GM12878 (cell line): ENCODE data around the gene PISD. TPM values are rescaled to one million over a fixed set of nuclear protein-coding genes. Genes with fewer than 3 reads are reported as not detected.

Experiments used
- ATAC-seq: fragments of 200-7000 bp; cut with Tn5 transposase; 3 replicates; pipeline ENCODE4 v1.9.1; 2020; ENCODE audit warnings: mild to moderate bottlenecking, moderate library complexity
- BruUV-seq: library from RNA; stranded (reverse); fragments of 400-500 nt; replicated peaks from 2 replicates; lab custom pipeline; 2021; lab: Mats Ljungman, UMichigan
- CTCF ChIA-PET: fragments of 300-600 bp; sonication (Branson Sonifier 250); formaldehyde crosslinking; extraction: SDS; loops from one replicate; lab custom pipeline; 2021; ENCODE audit warnings: inconsistent platforms; lab: Yijun Ruan, JAX
- POLR2A ChIA-PET: fragments of 350-600 bp; formaldehyde crosslinking; extraction: SDS; loops from one replicate; lab custom pipeline; 2021; ENCODE audit warnings: inconsistent platforms; lab: Charles Lee
- RAD21 ChIA-PET: fragments of 300-600 bp; sonication (Branson Sonifier 250); formaldehyde crosslinking; loops from one replicate; lab custom pipeline; 2023; ENCODE audit warnings: antibody characterized with exemption; ENCODE audit not compliant: unreplicated experiment; lab: Charles Lee
- SMC1A ChIA-PET: fragments of 300-600 bp; sonication (Branson Sonifier 250); formaldehyde crosslinking; loops from one replicate; lab custom pipeline; 2023; ENCODE audit not compliant: unreplicated experiment, uncharacterized antibody; lab: Charles Lee
- DNase-seq: peaks from one replicate; pipeline ENCODE4 v3.0.0-alpha.2; 2011; ENCODE audit warnings: low read depth, low spot score
- FAIRE-seq: peaks from 3 replicates; lab custom pipeline; 2011; peaks lifted over from hg19 to GRCh38; lab: Jason Lieb, UNC
- H2AFZ ChIP-seq: 2 replicates; pipeline ENCODE4 v1.6.0; 2011; ENCODE audit warnings: low read depth, low read length, control low read depth; ENCODE audit not compliant: control insufficient read depth
- H3K27ac ChIP-seq: 2 replicates; pipeline ENCODE4 v1.5.1; 2011; ENCODE audit warnings: control low read depth; ENCODE audit not compliant: control insufficient read depth, insufficient read depth
- H3K27me3 ChIP-seq, 2 experiments: replicated peaks in 1 of 2; 2 replicates each; pipeline versions ENCODE4 v1.6.0 to v1.6.1; 2011; ENCODE audit warnings: low read length in 1 of 2; ENCODE audit not compliant: control insufficient read depth in 2 of 2, insufficient read depth in 2 of 2
- H3K36me3 ChIP-seq, 2 experiments: 2 replicates each; pipeline ENCODE4 v1.5.1; 2011; ENCODE audit warnings: low read length in 1 of 2; ENCODE audit not compliant: control insufficient read depth in 2 of 2, insufficient read depth in 2 of 2
- H3K4me1 ChIP-seq: 2 replicates; pipeline ENCODE4 v1.6.1; 2011; ENCODE audit warnings: mild to moderate bottlenecking, low read length, moderate library complexity, mixed read lengths; ENCODE audit not compliant: control insufficient read depth, insufficient read depth
- H3K4me2 ChIP-seq: 2 replicates; pipeline ENCODE4 v1.6.0; 2011; ENCODE audit warnings: control low read depth; ENCODE audit not compliant: control insufficient read depth, insufficient read depth
- H3K4me3 ChIP-seq: fragments of 200-600 bp; sonication (generic); 2 replicates; pipeline ENCODE4 v1.5.1; 2016
- H3K79me2 ChIP-seq: 2 replicates; pipeline ENCODE4 v1.6.0; 2011; ENCODE audit warnings: low read length; ENCODE audit not compliant: control insufficient read depth, insufficient read depth
- H3K9ac ChIP-seq: 2 replicates; pipeline ENCODE4 v1.8.0; 2011; ENCODE audit warnings: low read length, control low read depth, mixed read lengths; ENCODE audit not compliant: control insufficient read depth, insufficient read depth
- H3K9me3 ChIP-seq: replicated peaks from 3 replicates; pipeline ENCODE4 v1.5.1; 2011; ENCODE audit warnings: mild to moderate bottlenecking, low read length; ENCODE audit not compliant: control insufficient read depth, insufficient read depth
- H4K20me1 ChIP-seq: 2 replicates; pipeline ENCODE4 v1.6.0; 2011; ENCODE audit not compliant: control insufficient read depth, insufficient read depth
- ASH2L ChIP-seq: fragments of 300-600, 200-600 bp; sonication (generic); IDR thresholded peaks from 2 replicates; pipeline ENCODE4 v1.6.1; 2017; ENCODE audit warnings: low read depth, mild to moderate bottlenecking, borderline replicate concordance
- BMI1 ChIP-seq: fragments of 450-650 bp; IDR thresholded peaks from 2 replicates; pipeline ENCODE4 v1.6.1; 2016; ENCODE audit warnings: mild to moderate bottlenecking, moderate library complexity, borderline replicate concordance
- CEBPZ ChIP-seq: fragments of 150-350 bp; IDR thresholded peaks from 2 replicates; pipeline ENCODE4 v1.6.1; 2016; ENCODE audit warnings: low read depth, low read length
- EP300 ChIP-seq, 2 experiments: fragments of 150-350 bp in 1 of 2; IDR thresholded peaks; 2 replicates each; pipeline ENCODE4 v1.6.1; 2011 to 2012; ENCODE audit warnings: low read depth in 2 of 2, low read length in 2 of 2, borderline replicate concordance in 1 of 2, improper control_type of control experiment in 1 of 2, inconsistent platforms in 1 of 2; ENCODE audit not compliant: control insufficient read depth in 1 of 2
- LARP7 ChIP-seq: fragments of 450-650 bp; IDR thresholded peaks from 2 replicates; pipeline ENCODE4 v1.6.1; 2017; ENCODE audit warnings: mild to moderate bottlenecking
- MTA3 ChIP-seq: IDR thresholded peaks from 2 replicates; pipeline ENCODE4 v1.6.1; 2012; ENCODE audit warnings: low read length, inconsistent platforms, borderline replicate concordance
- RCOR1 ChIP-seq: conservative IDR thresholded peaks from 2 replicates; pipeline ENCODE4 v1.6.1; 2012; ENCODE audit warnings: low read depth, low read length, improper control_type of control experiment
- RELB ChIP-seq: fragments of 450-650 bp; IDR thresholded peaks from 2 replicates; pipeline ENCODE4 v1.6.1; 2017; ENCODE audit warnings: low read depth, mild to moderate bottlenecking, moderate library complexity
- SP1 ChIP-seq: IDR thresholded peaks from one replicate; pipeline ENCODE4 v1.6.1; 2011; ENCODE audit warnings: low read depth, low read length
- SREBF2 ChIP-seq: IDR thresholded peaks from 2 replicates; pipeline ENCODE4 v1.6.1; 2012; ENCODE audit warnings: mild to moderate bottlenecking, low read length
- TCF12 ChIP-seq: IDR thresholded peaks from 2 replicates; pipeline ENCODE4 v1.6.1; 2011; ENCODE audit warnings: low read depth, mild to moderate bottlenecking, low read length
- WGBS: methylation state at CpG from one replicate; pipeline ENCODE4 v1.1.6; 2016; ENCODE audit warnings: low lambda C conversion rate; ENCODE audit not compliant: insufficient replicate concordance, insufficient coverage; ENCODE audit errors: missing lambda C conversion rate; 5-methylcytosine and 5-hydroxymethylcytosine counted together
- in situ Hi-C: fragments of 300-500 bp; cut with MboI; formaldehyde crosslinking; loops from 9 replicates; pipeline ENCODE4 v1.14.3; 2018; ENCODE audit warnings: mixed read lengths
- intact Hi-C: fragments of 100-400 bp; cut with micrococcal nuclease; formaldehyde crosslinking; loops from one replicate; pipeline ENCODE4 v1.14.2; 2022; ENCODE audit not compliant: unreplicated experiment
- polyA plus RNA-seq, 11 experiments: library from polyadenylated mRNA; depleted of rRNA in 4 of 11; unstranded in 6 of 11; stranded (reverse) in 5 of 11; fragments of >200 nt; fragmentation: Nextera tagmentation in 4 of 11; fragmentation: Illumina TruSeq in 1 of 11; extraction: Ambion mirVana in 4 of 11; extraction: Trizol in 1 of 11; gene quantifications; 1 replicate in 1 of 11; 2 replicates in 10 of 11; pipeline versions ENCODE4 v1.2.1 to v1.2.3, GENCODE V29; 2011 to 2016; ENCODE audit warnings: inconsistent platforms in 2 of 11, missing spikeins in 2 of 11, low read depth in 1 of 11
- total RNA-seq, 4 experiments: library from RNA; depleted of rRNA in 3 of 4; stranded (reverse); fragments of >200 nt in 3 of 4; fragmentation: Illumina TruSeq in 1 of 4; extraction: Trizol in 1 of 4; gene quantifications; 2 replicates each; pipeline versions ENCODE4 v1.2.1 to v1.2.3, GENCODE V29; 2013 to 2021
- TF ChIP-seq, protein P1 (sequence below): IDR thresholded peaks from 2 replicates; pipeline ENCODE4 v1.6.1; 2012; ENCODE audit warnings: low read depth, low read length, improper control_type of control experiment

PISD gene
- total and polyA plus RNA-seq, 10 of the 15 experiments (the other 5 are each of a cell fraction or from before 2014, with no cell fraction given), result 25.8 to 62.7 (median 45.8) TPM

- Histone ChIP-seq H3K36me3 (peaks cover 8 to 22% of the 10 kb centered on the region in 2 experiments), H3K4me1 (0 out of 2 replicates have a peak, but pooled peaks cover 3% of the 10 kb centered on the region), H3K27me3 (no peaks in the 10 kb centered on the region), H3K79me2 (no peaks in the 10 kb centered on the region), H3K4me2 (no peak overlapping the region), H2AFZ (no peak overlapping the region), H3K27ac (no peak overlapping the region), H4K20me1 (no peaks in the 10 kb centered on the region), H3K9me3 (no peaks in the 10 kb centered on the region), H3K4me3 (no peak overlapping the region), H3K9ac (no peak overlapping the region)
- ChIA-PET CTCF (interaction anchor here (0.7 to 1.2 kb wide), 4 partner anchors 22 to 662 kb away, joined by 3 to 4 read pairs (median 3); no protein-coding TSS in a partner anchor), POLR2A (interaction anchor here (0.6 to 1.1 kb wide), 2 partner anchors 39 to 95 kb away, joined by 3 to 4 read pairs; no protein-coding TSS in a partner anchor), RAD21 (no interaction called here), SMC1A (interaction anchor here (0.9 to 1.4 kb wide), 5 partner anchors 10 to 141 kb away, joined by 3 read pairs; no protein-coding TSS in a partner anchor)
- intact Hi-C loops, result no loop called here
- WGBS, result 92% methylated on average over 3 of the region's 3 CpGs
- no peak for TF ChIP-seq SP1
- no peak for TF ChIP-seq CEBPZ
- no peak for TF ChIP-seq EP300 (IDR thresholded peaks at IDR 0.05; ENCODE audit: borderline replicate concordance in 1 of 2, control insufficient read depth in 1 of 2, low read depth in 2 of 2, low read length in 2 of 2)
- TF ChIP-seq, protein P1, sequence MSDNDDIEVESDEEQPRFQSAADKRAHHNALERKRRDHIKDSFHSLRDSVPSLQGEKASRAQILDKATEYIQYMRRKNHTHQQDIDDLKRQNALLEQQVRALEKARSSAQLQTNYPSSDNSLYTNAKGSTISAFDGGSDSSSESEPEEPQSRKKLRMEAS, result no peak
- TF ChIP-seq RCOR1, result no peak
- no peak for TF ChIP-seq LARP7
- no peak for TF ChIP-seq TCF12
- TF ChIP-seq MTA3, result no peak
- TF ChIP-seq BMI1, result no peak
- no peak for TF ChIP-seq ASH2L
- no peak for TF ChIP-seq SREBF2
- no peak for TF ChIP-seq RELB
- no TSS peak for BruUV-seq
- DNase-seq, result no peak
- FAIRE-seq, result no peak
- in situ Hi-C loops, result no loop called here
- no peak for ATAC-seq
Observed at GRCh38 chr22:31583861-31584485, 78.0 kb downstream of the PISD start.
